Upper lobe of left lung (tissue), 6 donors: ENCODE results near the gene PCDH8. TPM values are rescaled to one million over a fixed set of nuclear protein-coding genes. Genes with fewer than 3 reads are reported as not detected.

Source experiments
- ATAC-seq, 2 donors: fragments of 200-7000 bp; cut with Tn5 transposase; one replicate each; pipeline ENCODE4 v1.9.1; 2022; ENCODE audit warnings: mild to moderate bottlenecking in 2 of 2, moderate library complexity in 2 of 2; ENCODE audit not compliant: low FRiP score in 2 of 2
- DNase-seq, 2 donors: peaks; one replicate each; pipeline ENCODE4 v3.0.0-alpha.2; 2019 to 2020
- H3K27ac ChIP-seq, 4 donors: fragments of 200-600 bp; sonication (generic); one replicate each; pipeline ENCODE4 v1.5.1; 2016 to 2019
- H3K27me3 ChIP-seq, 4 donors: fragments of 200-600 bp; sonication (generic); one replicate each; pipeline ENCODE4 v1.5.1; 2017 to 2019
- H3K36me3 ChIP-seq, 4 donors: fragments of 200-600 bp; sonication (generic); one replicate each; pipeline ENCODE4 v1.5.1; 2016 to 2019
- H3K4me1 ChIP-seq, 4 donors: fragments of 200-600 bp; sonication (generic); one replicate each; pipeline ENCODE4 v1.5.1; 2018 to 2019
- H3K4me3 ChIP-seq, 4 donors: fragments of 200-600 bp; sonication (generic); one replicate each; pipeline ENCODE4 v1.5.1; 2017 to 2019; ENCODE audit warnings: mild to moderate bottlenecking in 2 of 4, moderate library complexity in 1 of 4
- H3K9me3 ChIP-seq, 4 donors: fragments of 200-600 bp; sonication (generic); one replicate each; pipeline ENCODE4 v1.5.1; 2018 to 2019
- CTCF ChIP-seq, 6 experiments: fragments of 450-650 bp in 4 of 6; fragments of 200-600 bp in 2 of 6; sonication (generic) in 2 of 6; IDR thresholded peaks; one replicate each; pipeline ENCODE4 v1.5.1; 2016 to 2019; ENCODE audit warnings: antibody characterized with exemption in 6 of 6
- EP300 ChIP-seq, 4 donors: sonication (generic); formaldehyde crosslinking; IDR thresholded peaks; one replicate each; pipeline ENCODE4 v1.5.1; 2017; ENCODE audit warnings: antibody characterized with exemption in 4 of 4, control low read depth in 2 of 4
- POLR2A ChIP-seq, 4 donors: fragments of 450-650 bp; IDR thresholded peaks; one replicate each; pipeline ENCODE4 v1.5.1; 2016 to 2017; ENCODE audit warnings: antibody characterized with exemption in 4 of 4, mild to moderate bottlenecking in 2 of 4
- POLR2AphosphoS5 ChIP-seq, 2 donors: sonication (generic); formaldehyde crosslinking; IDR thresholded peaks; one replicate each; pipeline ENCODE4 v1.5.1; 2017; ENCODE audit warnings: antibody characterized with exemption in 2 of 2
- WGBS, 2 donors: methylation state at CpG; one replicate each; pipeline ENCODE4 v1.1.5; 2017 to 2018; 5-methylcytosine and 5-hydroxymethylcytosine counted together
- total RNA-seq, 6 donors: library from RNA; depleted of rRNA in 4 of 6; stranded (reverse); fragments of >200 nt in 4 of 6; gene quantifications; one replicate each; pipeline versions ENCODE4 v1.1.0 to v1.2.1, GENCODE V29; 2016 to 2021
- donor health status: DM: no; HTN: no; CAD: no; lungs with moderate emphysema.
- donor health status: DM: no; HTN: yes; CAD: no; lungs with severe emphysema.

Gene PCDH8
- total RNA-seq = not detected

GRCh38 chr13:52848455-52849195, at the start of gene PCDH8:
PCDH8 (minus strand) TSS chr13:52848640; CDS start chr13:52848436, 204 bp downstream.
- Histone ChIP-seq H3K4me3 (no peak within 1 kb of the TSS), H3K27me3 (peaks cover 0 to 65% (median 43%) of the 10 kb centered on the region in 4 donors), H3K27ac (no peak within 1 kb of the TSS), H3K4me1 (peaks cover 4 to 51% (median 36%) of the 10 kb centered on the region in 4 donors), H3K36me3 (no peaks in the 10 kb centered on the region), H3K9me3 (peaks cover 0 to 5% (median 0%) of the 10 kb centered on the region in 4 donors)
- TF ChIP-seq CTCF (IDR thresholded peaks at IDR 0.05) = no peak
- no peak for TF ChIP-seq EP300 (IDR thresholded peaks at IDR 0.05)
- no peak for TF ChIP-seq POLR2A (IDR thresholded peaks at IDR 0.05)
- TF ChIP-seq POLR2AphosphoS5 (IDR thresholded peaks at IDR 0.05) = no peak
- 4 to 5% methylated on average over 38 to 41 of the region's 41 CpGs for WGBS, 2 donors
- DNase-seq (peak in 1 of 2 donors; percentile 81), ATAC-seq (no peak)

- H3K9me3 ChIP-seq = no peaks in the 10 kb centered on the region
- 47 to 50% methylated on average over 8 of the region's 8 CpGs for WGBS, 2 donors
- no peaks in the 10 kb centered on the region for H3K4me1 ChIP-seq
- no peaks in the 10 kb centered on the region for H3K27me3 ChIP-seq
- H3K4me3 ChIP-seq = no peak overlapping the region
- H3K36me3 ChIP-seq = no peaks in the 10 kb centered on the region
- ATAC-seq (no peak), DNase-seq (no peak)
- TF ChIP-seq CTCF (IDR thresholded peaks at IDR 0.05) (peak in 2 of 6 experiments; percentile 9 to 19), EP300 (IDR thresholded peaks at IDR 0.05) (no peak)
- no peak overlapping the region for H3K27ac ChIP-seq
These were observed 48.6 kb upstream of the PCDH8 start for GRCh38 chr13:52896827-52897659.

GRCh38 chr13:52894413-52894812, 46.0 kb upstream of the PCDH8 start:
- no peak overlapping the region for H3K27ac ChIP-seq
- TF ChIP-seq POLR2AphosphoS5 (IDR thresholded peaks at IDR 0.05) = no peak
- TF ChIP-seq EP300 (IDR thresholded peaks at IDR 0.05) = no peak
- TF ChIP-seq POLR2A (IDR thresholded peaks at IDR 0.05) = no peak
- no peak for TF ChIP-seq CTCF (IDR thresholded peaks at IDR 0.05)
- H3K27me3 ChIP-seq = no peaks in the 10 kb centered on the region
- no peak for DNase-seq
- no peak overlapping the region for H3K4me3 ChIP-seq
- ATAC-seq = no peak
- H3K4me1 ChIP-seq = no peaks in the 10 kb centered on the region
- WGBS, 2 donors = 67 to 75% methylated on average over 5 of the region's 5 CpGs
- no peaks in the 10 kb centered on the region for H3K36me3 ChIP-seq
- no peaks in the 10 kb centered on the region for H3K9me3 ChIP-seq

GRCh38 chr13:52892925-52893324, 44.5 kb upstream of the PCDH8 start:
- WGBS, 2 donors = 62 to 100% methylated on average over 1 to 4 of the region's 4 CpGs

More at GRCh38 chr13:52892925-52893324, 44.5 kb upstream of the PCDH8 start:
- no peak for TF ChIP-seq EP300 (IDR thresholded peaks at IDR 0.05)
- TF ChIP-seq POLR2A (IDR thresholded peaks at IDR 0.05) = no peak
- no peak for TF ChIP-seq CTCF (IDR thresholded peaks at IDR 0.05)
- TF ChIP-seq POLR2AphosphoS5 (IDR thresholded peaks at IDR 0.05) = no peak
- ATAC-seq = no peak
- no peak for DNase-seq
- no peak overlapping the region for H3K4me3 ChIP-seq
- H3K9me3 ChIP-seq = no peaks in the 10 kb centered on the region
- H3K36me3 ChIP-seq = no peaks in the 10 kb centered on the region
- H3K27me3 ChIP-seq = no peaks in the 10 kb centered on the region
- H3K27ac ChIP-seq = no peak overlapping the region
- no peaks in the 10 kb centered on the region for H3K4me1 ChIP-seq
